HepG2 (cell line): ENCODE measurements around the gene ALG8. TPM values are rescaled to one million over a fixed set of nuclear protein-coding genes. Genes with fewer than 3 reads are reported as not detected.

ENCODE experiments used
- ARNT ChIP-seq: fragments of 450-650 bp; IDR thresholded peaks from 2 replicates; pipeline ENCODE4 v1.6.1; 2017
- ATF7-NPFF ChIP-seq: sonication (generic); formaldehyde crosslinking; IDR thresholded peaks from 2 replicates; pipeline ENCODE4 v1.8.1; 2023; ENCODE audit warnings: mild to moderate bottlenecking, low read depth, missing genetic modification reagents, moderate library complexity
- BRD4 ChIP-seq: sonication (generic); formaldehyde crosslinking; IDR thresholded peaks from 2 replicates; pipeline ENCODE4 v1.4.0; 2020; ENCODE audit warnings: missing genetic modification reagents
- CHD4 ChIP-seq: fragments of 200-600 bp; sonication (generic); IDR thresholded peaks from 2 replicates; pipeline ENCODE4 v1.7.0; 2017; ENCODE audit warnings: mild to moderate bottlenecking, low read length, borderline replicate concordance
- DR1 ChIP-seq: sonication (generic); formaldehyde crosslinking; IDR thresholded peaks from 2 replicates; pipeline ENCODE4 v1.8.0; 2021; ENCODE audit warnings: mild to moderate bottlenecking, missing genetic modification reagents, inconsistent platforms
- EHMT2 ChIP-seq: fragments of 200-600 bp; sonication (generic); IDR thresholded peaks from 2 replicates; pipeline ENCODE4 v1.7.0; 2017; ENCODE audit warnings: antibody characterized with exemption, low read depth, low read length, borderline replicate concordance
- GTF2F1 ChIP-seq: fragments of 150-350 bp; IDR thresholded peaks from 2 replicates; pipeline ENCODE4 v1.6.1; 2014; ENCODE audit warnings: low read length
- HHEX ChIP-seq: IDR thresholded peaks from 2 replicates; pipeline ENCODE4 v1.6.1; 2016; ENCODE audit warnings: control low read depth
- HNRNPLL ChIP-seq: fragments of 200-400 bp; formaldehyde crosslinking; IDR thresholded peaks from 2 replicates; pipeline ENCODE4 v1.6.1; 2017; ENCODE audit warnings: mild to moderate bottlenecking, low read depth, low read length; ENCODE audit not compliant: poor library complexity, severe bottlenecking
- HNRNPUL1 ChIP-seq: fragments of 200-400 bp; formaldehyde crosslinking; IDR thresholded peaks from 2 replicates; pipeline ENCODE4 v1.6.1; 2017; ENCODE audit warnings: low read depth, mild to moderate bottlenecking, low read length, moderate library complexity
- IKZF1 ChIP-seq: fragments of 450-650 bp; IDR thresholded peaks from 2 replicates; pipeline ENCODE4 v1.7.1; 2016
- MTA3 ChIP-seq: sonication (generic); formaldehyde crosslinking; IDR thresholded peaks from 2 replicates; pipeline ENCODE4 v1.4.0; 2020; ENCODE audit warnings: missing genetic modification reagents
- RARA ChIP-seq: IDR thresholded peaks from 2 replicates; pipeline ENCODE4 v1.6.1; 2016; ENCODE audit warnings: missing genetic modification reagents, missing compliant biosample characterization
- REPIN1 ChIP-seq: sonication (generic); formaldehyde crosslinking; IDR thresholded peaks from 2 replicates; pipeline ENCODE4 v1.8.0; 2022; ENCODE audit warnings: missing genetic modification reagents, low read depth, mild to moderate bottlenecking, borderline replicate concordance
- ZNF343 ChIP-seq: sonication (generic); formaldehyde crosslinking; IDR thresholded peaks from 2 replicates; pipeline ENCODE4 v1.4.0; 2020; ENCODE audit warnings: mild to moderate bottlenecking, missing genetic modification reagents
- ZNF672 ChIP-seq: sonication (generic); formaldehyde crosslinking; IDR thresholded peaks from 2 replicates; pipeline ENCODE4 v1.8.1; 2022; ENCODE audit warnings: missing genetic modification reagents
- ZNF878 ChIP-seq: sonication (generic); formaldehyde crosslinking; IDR thresholded peaks from 2 replicates; pipeline ENCODE4 v1.8.1; 2023; ENCODE audit warnings: mild to moderate bottlenecking, missing genetic modification reagents, moderate library complexity
- polyA plus RNA-seq, 8 experiments: library from polyadenylated mRNA; depleted of rRNA in 3 of 8; stranded (reverse) in 7 of 8; unstranded in 1 of 8; fragments of >200 nt; fragmentation: Illumina TruSeq in 4 of 8; extraction: Trizol in 4 of 8; gene quantifications; 2 replicates each; pipeline versions ENCODE4 v1.2.1 to v1.2.3, GENCODE V29; 2011 to 2016; ENCODE audit warnings: low read depth in 4 of 8, missing spikeins in 1 of 8, mixed read lengths in 1 of 8; ENCODE audit not compliant: insufficient read depth in 1 of 8
- total RNA-seq, 5 experiments: library from RNA; depleted of rRNA; stranded (reverse); fragments of >200 nt; fragmentation: Illumina TruSeq; extraction: Trizol; gene quantifications; 2 replicates each; pipeline ENCODE4 v1.2.3, GENCODE V29; 2016; ENCODE audit warnings: low read depth in 1 of 5
- TF ChIP-seq, protein P1 (sequence below): sonication (generic); formaldehyde crosslinking; conservative IDR thresholded peaks from 2 replicates; pipeline ENCODE4 v1.8.0; 2022; ENCODE audit warnings: low read depth, missing genetic modification reagents
- TF ChIP-seq, protein P2 (sequence below): sonication (generic); formaldehyde crosslinking; IDR thresholded peaks from 2 replicates; pipeline ENCODE4 v1.4.0; 2020; ENCODE audit warnings: mild to moderate bottlenecking, missing genetic modification reagents
- TF ChIP-seq, protein P3 (sequence below): IDR thresholded peaks from 2 replicates; pipeline ENCODE4 v1.6.1; 2016; ENCODE audit warnings: missing genetic modification reagents, missing compliant biosample characterization
- TF ChIP-seq, protein P4 (sequence below): sonication (generic); formaldehyde crosslinking; conservative IDR thresholded peaks from 2 replicates; pipeline ENCODE4 v1.4.0; 2020; ENCODE audit warnings: missing genetic modification reagents
- TF ChIP-seq, protein P5 (sequence below): sonication (generic); formaldehyde crosslinking; IDR thresholded peaks from 2 replicates; pipeline ENCODE4 v1.8.1; 2023; ENCODE audit warnings: mild to moderate bottlenecking, missing genetic modification reagents

ALG8 gene
- total and polyA plus RNA-seq, 2 of the 13 experiments (the other 11 are each of a cell fraction or from before 2014, with no cell fraction given) = 75.8 to 88.0 TPM

DNA sequence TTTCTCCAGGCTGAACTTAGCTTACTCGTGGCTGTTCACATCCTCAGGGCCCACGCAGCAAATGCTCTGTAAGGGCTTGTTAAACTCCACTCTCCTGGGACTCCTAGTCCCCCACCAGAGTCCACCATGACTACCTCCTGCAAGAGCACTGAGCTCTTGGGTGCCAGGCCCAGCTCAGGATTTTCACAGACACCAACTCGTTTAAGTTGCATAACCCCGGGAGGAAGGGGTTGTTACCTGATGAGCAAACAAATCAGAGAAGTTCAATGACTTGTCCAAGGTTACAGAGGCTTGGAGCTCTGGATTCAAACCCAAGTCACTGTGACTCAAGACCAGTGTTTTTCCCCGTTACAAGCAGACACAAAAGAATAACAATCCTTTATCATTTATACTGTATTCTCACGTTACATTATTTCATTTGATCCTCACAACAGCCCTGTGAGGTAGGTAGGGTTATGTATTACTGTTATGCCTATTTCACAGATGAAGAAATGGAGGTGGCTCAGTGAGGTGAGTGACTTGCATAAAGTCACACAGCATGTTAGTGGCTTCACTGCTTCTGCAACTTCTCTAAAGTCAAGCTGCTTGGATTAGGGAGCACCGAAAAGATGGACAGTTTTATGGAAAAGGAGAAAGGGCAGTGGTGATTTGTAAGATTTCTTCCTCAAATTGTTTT lies 31.6 kb upstream of the ALG8 start (continued):
- TF ChIP-seq, protein P1, sequence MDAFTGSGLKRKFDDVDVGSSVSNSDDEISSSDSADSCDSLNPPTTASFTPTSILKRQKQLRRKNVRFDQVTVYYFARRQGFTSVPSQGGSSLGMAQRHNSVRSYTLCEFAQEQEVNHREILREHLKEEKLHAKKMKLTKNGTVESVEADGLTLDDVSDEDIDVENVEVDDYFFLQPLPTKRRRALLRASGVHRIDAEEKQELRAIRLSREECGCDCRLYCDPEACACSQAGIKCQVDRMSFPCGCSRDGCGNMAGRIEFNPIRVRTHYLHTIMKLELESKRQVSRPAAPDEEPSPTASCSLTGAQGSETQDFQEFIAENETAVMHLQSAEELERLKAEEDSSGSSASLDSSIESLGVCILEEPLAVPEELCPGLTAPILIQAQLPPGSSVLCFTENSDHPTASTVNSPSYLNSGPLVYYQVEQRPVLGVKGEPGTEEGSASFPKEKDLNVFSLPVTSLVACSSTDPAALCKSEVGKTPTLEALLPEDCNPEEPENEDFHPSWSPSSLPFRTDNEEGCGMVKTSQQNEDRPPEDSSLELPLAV (CRISPR knock-in tag) = no peak
- no peak for TF ChIP-seq BRD4
- TF ChIP-seq REPIN1 (CRISPR knock-in tag) = 0 out of 2 replicates have a peak, but pooled peaks have one; percentile 27
- peak; percentile 93 for TF ChIP-seq RARA (CRISPR knock-in tag)
- TF ChIP-seq, protein P2, sequence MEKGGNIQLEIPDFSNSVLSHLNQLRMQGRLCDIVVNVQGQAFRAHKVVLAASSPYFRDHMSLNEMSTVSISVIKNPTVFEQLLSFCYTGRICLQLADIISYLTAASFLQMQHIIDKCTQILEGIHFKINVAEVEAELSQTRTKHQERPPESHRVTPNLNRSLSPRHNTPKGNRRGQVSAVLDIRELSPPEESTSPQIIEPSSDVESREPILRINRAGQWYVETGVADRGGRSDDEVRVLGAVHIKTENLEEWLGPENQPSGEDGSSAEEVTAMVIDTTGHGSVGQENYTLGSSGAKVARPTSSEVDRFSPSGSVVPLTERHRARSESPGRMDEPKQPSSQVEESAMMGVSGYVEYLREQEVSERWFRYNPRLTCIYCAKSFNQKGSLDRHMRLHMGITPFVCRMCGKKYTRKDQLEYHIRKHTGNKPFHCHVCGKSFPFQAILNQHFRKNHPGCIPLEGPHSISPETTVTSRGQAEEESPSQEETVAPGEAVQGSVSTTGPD (CRISPR knock-in tag) = no peak
- no peak for TF ChIP-seq HNRNPLL
- 0 out of 2 replicates have a peak, but pooled peaks have one; percentile 8 for TF ChIP-seq HHEX (CRISPR knock-in tag)
- TF ChIP-seq ZNF343 (CRISPR knock-in tag) = no peak
- no peak for TF ChIP-seq EHMT2
- TF ChIP-seq, protein P3, sequence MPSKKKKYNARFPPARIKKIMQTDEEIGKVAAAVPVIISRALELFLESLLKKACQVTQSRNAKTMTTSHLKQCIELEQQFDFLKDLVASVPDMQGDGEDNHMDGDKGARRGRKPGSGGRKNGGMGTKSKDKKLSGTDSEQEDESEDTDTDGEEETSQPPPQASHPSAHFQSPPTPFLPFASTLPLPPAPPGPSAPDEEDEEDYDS (CRISPR knock-in tag) = no peak
- TF ChIP-seq HNRNPUL1 = no peak
- TF ChIP-seq, protein P4, sequence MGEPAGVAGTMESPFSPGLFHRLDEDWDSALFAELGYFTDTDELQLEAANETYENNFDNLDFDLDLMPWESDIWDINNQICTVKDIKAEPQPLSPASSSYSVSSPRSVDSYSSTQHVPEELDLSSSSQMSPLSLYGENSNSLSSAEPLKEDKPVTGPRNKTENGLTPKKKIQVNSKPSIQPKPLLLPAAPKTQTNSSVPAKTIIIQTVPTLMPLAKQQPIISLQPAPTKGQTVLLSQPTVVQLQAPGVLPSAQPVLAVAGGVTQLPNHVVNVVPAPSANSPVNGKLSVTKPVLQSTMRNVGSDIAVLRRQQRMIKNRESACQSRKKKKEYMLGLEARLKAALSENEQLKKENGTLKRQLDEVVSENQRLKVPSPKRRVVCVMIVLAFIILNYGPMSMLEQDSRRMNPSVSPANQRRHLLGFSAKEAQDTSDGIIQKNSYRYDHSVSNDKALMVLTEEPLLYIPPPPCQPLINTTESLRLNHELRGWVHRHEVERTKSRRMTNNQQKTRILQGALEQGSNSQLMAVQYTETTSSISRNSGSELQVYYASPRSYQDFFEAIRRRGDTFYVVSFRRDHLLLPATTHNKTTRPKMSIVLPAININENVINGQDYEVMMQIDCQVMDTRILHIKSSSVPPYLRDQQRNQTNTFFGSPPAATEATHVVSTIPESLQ (CRISPR knock-in tag) = no peak
- TF ChIP-seq DR1 (CRISPR knock-in tag) = no peak
- TF ChIP-seq GTF2F1 = no peak
- no peak for TF ChIP-seq ARNT
- TF ChIP-seq ZNF878 = no peak
- no peak for TF ChIP-seq CHD4
- TF ChIP-seq, protein P5, sequence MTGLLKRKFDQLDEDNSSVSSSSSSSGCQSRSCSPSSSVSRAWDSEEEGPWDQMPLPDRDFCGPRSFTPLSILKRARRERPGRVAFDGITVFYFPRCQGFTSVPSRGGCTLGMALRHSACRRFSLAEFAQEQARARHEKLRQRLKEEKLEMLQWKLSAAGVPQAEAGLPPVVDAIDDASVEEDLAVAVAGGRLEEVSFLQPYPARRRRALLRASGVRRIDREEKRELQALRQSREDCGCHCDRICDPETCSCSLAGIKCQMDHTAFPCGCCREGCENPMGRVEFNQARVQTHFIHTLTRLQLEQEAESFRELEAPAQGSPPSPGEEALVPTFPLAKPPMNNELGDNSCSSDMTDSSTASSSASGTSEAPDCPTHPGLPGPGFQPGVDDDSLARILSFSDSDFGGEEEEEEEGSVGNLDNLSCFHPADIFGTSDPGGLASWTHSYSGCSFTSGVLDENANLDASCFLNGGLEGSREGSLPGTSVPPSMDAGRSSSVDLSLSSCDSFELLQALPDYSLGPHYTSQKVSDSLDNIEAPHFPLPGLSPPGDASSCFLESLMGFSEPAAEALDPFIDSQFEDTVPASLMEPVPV (CRISPR knock-in tag) = no peak
- no peak for TF ChIP-seq MTA3 (CRISPR knock-in tag)
- TF ChIP-seq ATF7-NPFF (CRISPR knock-in tag) = no peak
- no peak for TF ChIP-seq ZNF672 (CRISPR knock-in tag)
- TF ChIP-seq IKZF1 = no peak
